ENCODE results near the gene HMOX2. TPM values are rescaled to one million over a fixed set of nuclear protein-coding genes. Genes with fewer than 3 reads are reported as not detected.
A peak's percentile ranks its signal among the peaks of the same experiment; 100 is the strongest.

HMOX2 gene
- total RNA-seq, 1 donor from 2014 or later: 31.8 TPM

- no peaks in the 10 kb centered on the region for H3K9me3 ChIP-seq (ENCODE audit: control insufficient read depth in 3 of 3, low read length in 3 of 3)
- no peaks in the 10 kb centered on the region for H3K27me3 ChIP-seq (ENCODE audit: control insufficient read depth in 3 of 3, insufficient read depth in 3 of 3, low read length in 3 of 3)
- no peak overlapping the region for H3K9ac ChIP-seq (ENCODE audit: low read depth in 1 of 3, low read length in 3 of 3)
- H3K4me1 ChIP-seq (ENCODE audit: control insufficient read depth in 3 of 3, insufficient read depth in 3 of 3, low read length in 3 of 3): peaks cover 15 to 25% (median 20%) of the 10 kb centered on the region in 3 donors
- H3K27ac ChIP-seq (ENCODE audit: low read depth, low read length): no peak overlapping the region
- no peak overlapping the region for H3K4me3 ChIP-seq (ENCODE audit: low read length in 3 of 3)
- H3K36me3 ChIP-seq (ENCODE audit: control insufficient read depth in 3 of 3, insufficient read depth in 3 of 3, low read length in 3 of 3): peaks cover 0 to 3% (median 0%) of the 10 kb centered on the region in 3 donors
Measured at GRCh38 chr16:4498546-4499195, 22.5 kb downstream of the HMOX2 start.

DNA sequence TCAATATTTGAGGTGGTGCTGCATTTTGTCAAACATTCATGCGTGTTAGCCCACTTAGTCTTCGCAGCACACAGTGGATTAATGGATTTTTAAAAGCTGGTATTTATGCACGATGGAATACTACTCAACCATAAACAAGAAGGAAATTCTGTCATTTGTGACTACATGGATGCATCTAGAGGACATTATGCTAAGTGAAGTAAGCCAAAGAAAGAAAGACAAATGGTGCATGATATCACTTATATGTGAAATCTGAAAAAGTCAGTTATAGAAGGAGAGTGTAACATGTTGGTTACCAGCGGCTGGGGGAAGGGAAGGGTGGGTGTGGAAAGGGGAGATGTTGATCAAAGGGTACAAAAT lies 23.0 kb downstream of the HMOX2 start:
- H3K4me1 ChIP-seq (ENCODE audit: control insufficient read depth in 3 of 3, insufficient read depth in 3 of 3, low read length in 3 of 3): peaks cover 19 to 25% (median 20%) of the 10 kb centered on the region in 3 donors
- no peaks in the 10 kb centered on the region for H3K9me3 ChIP-seq (ENCODE audit: control insufficient read depth in 3 of 3, low read length in 3 of 3)
- no peak overlapping the region for H3K27ac ChIP-seq (ENCODE audit: low read depth, low read length)
- H3K4me3 ChIP-seq (ENCODE audit: low read length in 3 of 3): no peak overlapping the region
- no peak overlapping the region for H3K9ac ChIP-seq (ENCODE audit: low read depth in 1 of 3, low read length in 3 of 3)
- H3K36me3 ChIP-seq (ENCODE audit: control insufficient read depth in 3 of 3, insufficient read depth in 3 of 3, low read length in 3 of 3): peaks cover 0 to 3% (median 0%) of the 10 kb centered on the region in 3 donors
- no peaks in the 10 kb centered on the region for H3K27me3 ChIP-seq (ENCODE audit: control insufficient read depth in 3 of 3, insufficient read depth in 3 of 3, low read length in 3 of 3)

DNA sequence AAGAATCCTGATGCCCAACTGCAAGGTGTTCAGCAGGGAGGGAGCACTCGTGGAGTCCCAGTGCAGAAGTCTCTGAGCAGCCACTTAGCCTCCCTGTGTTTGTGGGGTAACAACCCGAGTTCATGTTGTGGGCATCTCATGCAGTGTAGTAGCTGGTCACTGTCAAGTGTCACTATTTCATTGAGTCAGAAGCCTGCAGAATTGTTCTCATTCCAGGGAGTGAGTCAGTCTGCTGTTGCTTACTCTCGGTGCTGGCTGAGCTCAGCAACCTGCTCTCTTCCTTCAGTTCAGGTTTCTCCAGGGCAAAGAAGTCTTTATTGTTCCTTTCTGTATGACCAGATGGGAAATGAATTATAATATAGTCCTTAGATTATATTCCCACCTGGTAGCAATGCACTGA lies 24.1 kb downstream of the HMOX2 start:
- Histone ChIP-seq H3K36me3 (ENCODE audit: control insufficient read depth in 3 of 3, insufficient read depth in 3 of 3, low read length in 3 of 3) (peaks cover 0 to 3% (median 0%) of the 10 kb centered on the region in 3 donors), H3K27ac (ENCODE audit: low read depth, low read length) (no peak overlapping the region), H3K9ac (ENCODE audit: low read depth in 1 of 3, low read length in 3 of 3) (peak overlapping the region in 1 of 3 donors; percentile 1), H3K4me3 (ENCODE audit: low read length in 3 of 3) (peak overlapping the region in 1 of 3 donors; percentile 17), H3K9me3 (ENCODE audit: control insufficient read depth in 3 of 3, low read length in 3 of 3) (no peaks in the 10 kb centered on the region), H3K4me1 (ENCODE audit: control insufficient read depth in 3 of 3, insufficient read depth in 3 of 3, low read length in 3 of 3) (peaks cover 19 to 23% (median 20%) of the 10 kb centered on the region in 3 donors), H3K27me3 (ENCODE audit: control insufficient read depth in 3 of 3, insufficient read depth in 3 of 3, low read length in 3 of 3) (no peaks in the 10 kb centered on the region)

DNA sequence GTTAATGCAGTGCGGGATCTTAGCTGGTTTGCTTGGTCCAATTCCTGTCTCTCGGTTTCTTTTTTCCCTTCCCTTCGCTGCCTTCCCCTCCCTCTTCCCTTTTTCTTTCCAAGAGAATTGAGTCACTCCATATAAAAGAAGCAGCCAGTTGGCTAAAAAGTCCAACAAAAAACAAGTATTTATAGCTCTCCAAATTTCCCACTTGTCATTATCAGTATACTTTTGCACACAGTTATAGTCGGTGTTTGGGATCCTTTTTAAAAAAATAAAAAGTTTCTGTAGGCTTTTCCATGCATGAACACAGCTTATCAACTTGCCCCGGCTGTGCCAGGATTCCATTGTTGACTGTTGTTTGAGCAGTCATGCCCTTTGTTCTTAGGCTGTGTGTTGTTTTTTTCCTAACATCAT lies 24.9 kb downstream of the HMOX2 start:
- Histone ChIP-seq H3K27me3 (ENCODE audit: control insufficient read depth in 3 of 3, insufficient read depth in 3 of 3, low read length in 3 of 3) (no peaks in the 10 kb centered on the region), H3K9me3 (ENCODE audit: control insufficient read depth in 3 of 3, low read length in 3 of 3) (no peaks in the 10 kb centered on the region), H3K9ac (ENCODE audit: low read depth in 1 of 3, low read length in 3 of 3) (peak overlapping the region in 1 of 3 donors; percentile 54), H3K36me3 (ENCODE audit: control insufficient read depth in 3 of 3, insufficient read depth in 3 of 3, low read length in 3 of 3) (peaks cover 0 to 3% (median under 1%) of the 10 kb centered on the region in 3 donors), H3K27ac (ENCODE audit: low read depth, low read length) (no peak overlapping the region), H3K4me3 (ENCODE audit: low read length in 3 of 3) (peak overlapping the region in 1 of 3 donors; percentile 17), H3K4me1 (ENCODE audit: control insufficient read depth in 3 of 3, insufficient read depth in 3 of 3, low read length in 3 of 3) (peaks cover 15 to 19% (median 18%) of the 10 kb centered on the region in 3 donors)

DNA sequence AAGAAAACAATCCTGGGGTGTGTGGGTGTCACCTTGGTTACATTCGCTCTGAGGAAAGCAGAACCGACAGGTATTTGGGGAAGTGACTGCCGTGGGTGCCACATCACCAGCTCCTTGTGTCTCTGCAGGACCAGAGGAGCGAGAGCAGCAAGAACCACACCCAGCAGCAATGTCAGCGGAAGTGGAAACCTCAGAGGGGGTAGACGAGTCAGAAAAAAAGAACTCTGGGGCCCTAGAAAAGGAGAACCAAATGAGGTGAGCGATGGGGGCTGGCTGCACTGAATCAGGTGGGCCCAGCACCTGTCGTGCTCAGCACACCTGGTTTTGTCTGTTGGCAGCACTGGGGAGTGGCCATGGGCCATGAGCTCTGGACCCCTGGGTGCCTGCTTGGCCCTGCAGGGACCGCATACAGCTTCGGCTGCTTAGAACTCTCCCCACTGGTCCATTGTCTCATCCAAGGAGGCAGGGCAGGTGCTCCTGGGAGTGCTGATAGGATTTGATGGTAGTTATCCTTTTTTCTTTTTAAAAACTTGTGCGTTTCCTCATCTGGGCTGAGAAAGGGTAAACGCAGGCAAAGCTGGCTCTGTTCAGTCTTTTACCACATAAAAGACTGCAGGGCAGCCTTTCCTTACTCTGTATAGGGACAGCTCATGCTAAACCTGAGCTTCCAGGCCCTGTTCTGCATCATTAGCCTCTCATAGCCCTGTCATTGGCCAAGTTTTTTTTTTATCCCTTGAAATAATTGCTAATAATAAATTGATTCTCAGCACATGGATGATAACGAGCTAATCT lies 29.4 kb downstream of the HMOX2 start:
- Histone ChIP-seq H3K9ac (ENCODE audit: low read depth in 1 of 3, low read length in 3 of 3) (peak overlapping the region in 1 of 3 donors; percentile 28), H3K4me3 (ENCODE audit: low read length in 3 of 3) (no peak overlapping the region), H3K36me3 (ENCODE audit: control insufficient read depth in 3 of 3, insufficient read depth in 3 of 3, low read length in 3 of 3) (peaks cover 30 to 34% (median 31%) of the 10 kb centered on the region in 3 donors), H3K9me3 (ENCODE audit: control insufficient read depth in 3 of 3, low read length in 3 of 3) (no peaks in the 10 kb centered on the region), H3K27ac (ENCODE audit: low read depth, low read length) (no peak overlapping the region), H3K4me1 (ENCODE audit: control insufficient read depth in 3 of 3, insufficient read depth in 3 of 3, low read length in 3 of 3) (peaks cover 12 to 16% (median 14%) of the 10 kb centered on the region in 3 donors), H3K27me3 (ENCODE audit: control insufficient read depth in 3 of 3, insufficient read depth in 3 of 3, low read length in 3 of 3) (no peaks in the 10 kb centered on the region)

DNA sequence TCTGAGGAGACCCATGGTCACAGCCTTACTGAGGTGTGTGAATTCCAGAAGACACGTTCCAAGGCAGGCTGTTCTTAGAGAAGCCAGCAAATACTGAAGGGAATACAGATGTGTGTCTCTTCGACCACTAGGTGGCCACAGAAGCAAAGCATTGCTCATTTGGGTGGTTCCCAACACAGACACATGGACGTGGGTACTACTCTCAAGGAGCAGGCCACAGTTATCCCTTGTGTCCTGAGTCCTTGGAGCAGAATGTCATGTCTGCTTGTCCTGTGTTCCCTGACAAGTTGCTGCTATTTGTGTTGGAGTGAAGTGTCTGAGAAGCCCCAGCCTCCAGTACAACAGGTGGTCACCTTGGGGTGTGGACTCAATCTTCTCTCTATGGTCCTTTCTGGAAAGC lies 30.3 kb downstream of the HMOX2 start:
- peaks cover 36 to 40% (median 39%) of the 10 kb centered on the region in 3 donors for H3K36me3 ChIP-seq (ENCODE audit: control insufficient read depth in 3 of 3, insufficient read depth in 3 of 3, low read length in 3 of 3)
- peaks cover 10 to 11% (median 11%) of the 10 kb centered on the region in 3 donors for H3K4me1 ChIP-seq (ENCODE audit: control insufficient read depth in 3 of 3, insufficient read depth in 3 of 3, low read length in 3 of 3)
- no peaks in the 10 kb centered on the region for H3K9me3 ChIP-seq (ENCODE audit: control insufficient read depth in 3 of 3, low read length in 3 of 3)
- no peaks in the 10 kb centered on the region for H3K27me3 ChIP-seq (ENCODE audit: control insufficient read depth in 3 of 3, insufficient read depth in 3 of 3, low read length in 3 of 3)
- no peak overlapping the region for H3K27ac ChIP-seq (ENCODE audit: low read depth, low read length)
- peak overlapping the region in 1 of 3 donors; percentile 26 for H3K9ac ChIP-seq (ENCODE audit: low read depth in 1 of 3, low read length in 3 of 3)
- no peak overlapping the region for H3K4me3 ChIP-seq (ENCODE audit: low read length in 3 of 3)

DNA sequence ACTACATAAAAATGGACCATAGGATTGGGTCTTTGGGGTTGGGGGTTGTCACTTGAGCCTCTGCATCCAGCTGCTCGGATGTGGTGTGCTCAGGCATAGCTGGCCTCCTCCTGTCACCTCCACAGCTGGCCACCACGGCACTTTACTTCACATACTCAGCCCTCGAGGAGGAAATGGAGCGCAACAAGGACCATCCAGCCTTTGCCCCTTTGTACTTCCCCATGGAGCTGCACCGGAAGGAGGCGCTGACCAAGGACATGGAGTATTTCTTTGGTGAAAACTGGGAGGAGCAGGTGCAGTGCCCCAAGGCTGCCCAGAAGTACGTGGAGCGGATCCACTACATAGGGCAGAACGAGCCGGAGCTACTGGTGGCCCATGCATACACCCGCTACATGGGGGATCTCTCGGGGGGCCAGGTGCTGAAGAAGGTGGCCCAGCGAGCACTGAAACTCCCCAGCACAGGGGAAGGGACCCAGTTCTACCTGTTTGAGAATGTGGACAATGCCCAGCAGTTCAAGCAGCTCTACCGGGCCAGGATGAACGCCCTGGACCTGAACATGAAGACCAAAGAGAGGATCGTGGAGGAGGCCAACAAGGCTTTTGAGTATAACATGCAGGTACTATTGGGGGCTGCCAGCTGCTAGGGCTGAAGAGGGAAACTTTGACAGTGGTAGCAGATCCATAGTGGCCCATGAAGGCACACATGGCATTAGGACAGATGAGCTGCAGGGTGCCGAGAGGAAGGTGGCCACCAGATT lies 31.6 kb downstream of the HMOX2 start:
- H3K4me1 ChIP-seq (ENCODE audit: control insufficient read depth in 3 of 3, insufficient read depth in 3 of 3, low read length in 3 of 3): peaks cover 6 to 15% (median 13%) of the 10 kb centered on the region in 3 donors
- peaks cover 49 to 51% (median 51%) of the 10 kb centered on the region in 3 donors for H3K36me3 ChIP-seq (ENCODE audit: control insufficient read depth in 3 of 3, insufficient read depth in 3 of 3, low read length in 3 of 3)
- H3K27ac ChIP-seq (ENCODE audit: low read depth, low read length): no peak overlapping the region
- no peak overlapping the region for H3K9ac ChIP-seq (ENCODE audit: low read depth in 1 of 3, low read length in 3 of 3)
- no peaks in the 10 kb centered on the region for H3K9me3 ChIP-seq (ENCODE audit: control insufficient read depth in 3 of 3, low read length in 3 of 3)
- H3K4me3 ChIP-seq (ENCODE audit: low read length in 3 of 3): no peak overlapping the region
- H3K27me3 ChIP-seq (ENCODE audit: control insufficient read depth in 3 of 3, insufficient read depth in 3 of 3, low read length in 3 of 3): no peaks in the 10 kb centered on the region

DNA sequence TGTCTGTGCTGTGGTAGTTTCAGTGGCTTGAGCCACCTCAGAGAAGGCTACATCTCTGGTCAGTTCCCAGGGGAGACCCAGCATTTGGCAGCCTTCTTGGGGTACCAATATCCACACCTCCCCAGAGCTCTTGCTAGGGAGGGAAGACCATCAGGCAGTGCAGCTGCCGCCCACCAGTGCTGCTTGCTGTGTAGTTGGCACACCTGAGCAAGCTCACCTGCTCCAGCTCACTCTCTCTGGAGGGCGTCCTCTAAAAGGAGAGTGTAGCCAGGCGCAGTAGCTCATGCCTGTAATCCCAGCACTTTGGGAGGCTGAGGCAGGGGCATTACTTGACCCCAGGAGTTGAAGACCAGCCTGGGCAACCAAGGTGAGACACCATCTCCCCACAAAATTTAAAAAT lies 32.6 kb downstream of the HMOX2 start:
- Histone ChIP-seq H3K4me3 (ENCODE audit: low read length in 3 of 3) (no peak overlapping the region), H3K27ac (ENCODE audit: low read depth, low read length) (no peak overlapping the region), H3K4me1 (ENCODE audit: control insufficient read depth in 3 of 3, insufficient read depth in 3 of 3, low read length in 3 of 3) (peaks cover 12 to 23% (median 22%) of the 10 kb centered on the region in 3 donors), H3K36me3 (ENCODE audit: control insufficient read depth in 3 of 3, insufficient read depth in 3 of 3, low read length in 3 of 3) (peaks cover 49 to 57% (median 51%) of the 10 kb centered on the region in 3 donors), H3K27me3 (ENCODE audit: control insufficient read depth in 3 of 3, insufficient read depth in 3 of 3, low read length in 3 of 3) (no peaks in the 10 kb centered on the region), H3K9ac (ENCODE audit: low read depth in 1 of 3, low read length in 3 of 3) (no peak overlapping the region), H3K9me3 (ENCODE audit: control insufficient read depth in 3 of 3, low read length in 3 of 3) (no peaks in the 10 kb centered on the region)

DNA sequence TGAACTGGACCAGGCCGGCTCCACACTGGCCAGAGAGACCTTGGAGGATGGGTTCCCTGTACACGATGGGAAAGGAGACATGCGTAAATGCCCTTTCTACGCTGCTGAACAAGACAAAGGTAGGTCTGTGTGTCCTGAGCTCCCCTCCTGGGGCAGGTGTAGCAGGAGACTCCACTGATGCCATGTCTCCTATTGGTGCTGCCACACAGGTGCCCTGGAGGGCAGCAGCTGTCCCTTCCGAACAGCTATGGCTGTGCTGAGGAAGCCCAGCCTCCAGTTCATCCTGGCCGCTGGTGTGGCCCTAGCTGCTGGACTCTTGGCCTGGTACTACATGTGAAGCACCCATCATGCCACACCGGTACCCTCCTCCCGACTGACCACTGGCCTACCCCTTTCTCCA lies 33.2 kb downstream of the HMOX2 start:
- no peak overlapping the region for H3K4me3 ChIP-seq (ENCODE audit: low read length in 3 of 3)
- no peaks in the 10 kb centered on the region for H3K27me3 ChIP-seq (ENCODE audit: control insufficient read depth in 3 of 3, insufficient read depth in 3 of 3, low read length in 3 of 3)
- H3K36me3 ChIP-seq (ENCODE audit: control insufficient read depth in 3 of 3, insufficient read depth in 3 of 3, low read length in 3 of 3): peaks cover 49 to 57% (median 51%) of the 10 kb centered on the region in 3 donors
- no peaks in the 10 kb centered on the region for H3K9me3 ChIP-seq (ENCODE audit: control insufficient read depth in 3 of 3, low read length in 3 of 3)
- H3K9ac ChIP-seq (ENCODE audit: low read depth in 1 of 3, low read length in 3 of 3): no peak overlapping the region
- H3K27ac ChIP-seq (ENCODE audit: low read depth, low read length): no peak overlapping the region
- H3K4me1 ChIP-seq (ENCODE audit: control insufficient read depth in 3 of 3, insufficient read depth in 3 of 3, low read length in 3 of 3): peaks cover 15 to 28% (median 28%) of the 10 kb centered on the region in 3 donors
